GM12892 (cell line): ENCODE results near the gene PDPK1.

Experiments used
- POLR2AphosphoS5 ChIP-seq: IDR thresholded peaks from 2 replicates; pipeline ENCODE4 v1.6.1; 2011; ENCODE audit warnings: low read depth, low read length, control low read depth
- TAF1 ChIP-seq: IDR thresholded peaks from 2 replicates; pipeline ENCODE4 v1.6.1; 2011; ENCODE audit warnings: low read depth, mild to moderate bottlenecking, control low read depth, low read length, borderline replicate concordance

DNA sequence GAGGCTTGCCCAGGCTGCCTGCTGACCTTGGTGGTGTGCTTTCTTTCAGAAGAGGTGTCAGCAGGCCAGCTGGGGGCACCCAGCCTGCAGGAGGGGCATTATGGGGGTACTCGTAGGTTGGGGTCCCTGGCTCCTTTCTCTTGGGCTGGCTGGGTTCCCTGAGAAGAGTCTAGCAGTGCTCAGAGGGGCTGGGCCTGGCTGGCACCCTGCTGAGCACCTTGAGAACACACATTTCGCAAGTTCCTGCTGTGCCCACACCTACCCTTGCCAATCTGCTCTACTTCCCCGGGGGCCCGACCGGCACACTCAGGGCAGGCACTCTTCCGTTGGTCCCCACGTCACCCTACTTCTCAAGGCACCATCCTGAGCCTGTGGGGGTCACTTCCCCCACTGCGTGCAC, 11.7 kb upstream of the PDPK1 start:
- TF ChIP-seq POLR2AphosphoS5: no peak
- TF ChIP-seq TAF1: no peak
